ACHN (cell line): Measurements from ENCODE around the gene IFT122.
"Not testable (repeated sequence)": the region's sequence is repeated elsewhere in the genome, so short reads cannot be mapped to it uniquely, and the experiment has no call there.

Experiments
- DNase-seq: peaks from one replicate; pipeline ENCODE4 v3.0.0-alpha.2; 2015
- in situ Hi-C: cut with HindIII; loops from 2 replicates; pipeline ENCODE4 v1.10.0; 2017; ENCODE audit warnings: low sequenced_read_pairs, low pct_ligation_motif_present, low pct_unique_long_range_greater_than_20kb

The IFT122 gene

GRCh38 chr3:129543156-129543790 lies 103.2 kb downstream of the IFT122 start, which contains the start of gene H1-8:
Gene H1-8 (plus strand): TSS chr3:129543175. CDS start chr3:129543219, 44 bp downstream.
- in situ Hi-C loops = no loop called here
- no peak for DNase-seq

GRCh38 chr3:129543999-129544398 lies 104.0 kb downstream of the IFT122 start:
- in situ Hi-C loops = no loop called here
- DNase-seq = no peak

GRCh38 chr3:129545951-129546350 lies 105.9 kb downstream of the IFT122 start:
- in situ Hi-C loops, DNase-seq: not testable (repeated sequence)

- DNase-seq = no peak
- in situ Hi-C loops = no loop called here
Observed at GRCh38 chr3:129547241-129547640, 107.2 kb downstream of the IFT122 start.

GRCh38 chr3:129548104-129548965 lies 108.3 kb downstream of the IFT122 start:
- DNase-seq = no peak
- in situ Hi-C loops = no loop called here

GRCh38 chr3:129549006-129549800 lies 109.2 kb downstream of the IFT122 start:
- in situ Hi-C loops = no loop called here
- no peak for DNase-seq

- DNase-seq = no peak
- in situ Hi-C loops = no loop called here
Observed at GRCh38 chr3:129549805-129550204, 109.8 kb downstream of the IFT122 start.

GRCh38 chr3:129552287-129553050 lies 112.4 kb downstream of the IFT122 start:
- in situ Hi-C loops = no loop called here
- no peak for DNase-seq

GRCh38 chr3:129553171-129553570 lies 113.1 kb downstream of the IFT122 start:
- in situ Hi-C loops = no loop called here
- DNase-seq = no peak

- in situ Hi-C loops = no loop called here
- no peak for DNase-seq
Observed at GRCh38 chr3:129553719-129554118, 113.7 kb downstream of the IFT122 start.

- DNase-seq = no peak
- in situ Hi-C loops = no loop called here
Observed at GRCh38 chr3:129554356-129555152, 114.5 kb downstream of the IFT122 start.

- DNase-seq = no peak
- in situ Hi-C loops = no loop called here
Observed at GRCh38 chr3:129555153-129555550, 115.1 kb downstream of the IFT122 start.

GRCh38 chr3:129555616-129556357 lies 115.8 kb downstream of the IFT122 start:
- no peak for DNase-seq
- in situ Hi-C loops = no loop called here

- DNase-seq = no peak
- in situ Hi-C loops = no loop called here
Observed at GRCh38 chr3:129556358-129556695, 116.3 kb downstream of the IFT122 start.

GRCh38 chr3:129556890-129557547 lies 117.0 kb downstream of the IFT122 start:
- no peak for DNase-seq
- in situ Hi-C loops = no loop called here

- DNase-seq = no peak
- in situ Hi-C loops = no loop called here
Observed at GRCh38 chr3:129557548-129557894, 117.5 kb downstream of the IFT122 start.
